Measurements from ENCODE around the gene SLC1A1.

SLC1A1 gene

DNA sequence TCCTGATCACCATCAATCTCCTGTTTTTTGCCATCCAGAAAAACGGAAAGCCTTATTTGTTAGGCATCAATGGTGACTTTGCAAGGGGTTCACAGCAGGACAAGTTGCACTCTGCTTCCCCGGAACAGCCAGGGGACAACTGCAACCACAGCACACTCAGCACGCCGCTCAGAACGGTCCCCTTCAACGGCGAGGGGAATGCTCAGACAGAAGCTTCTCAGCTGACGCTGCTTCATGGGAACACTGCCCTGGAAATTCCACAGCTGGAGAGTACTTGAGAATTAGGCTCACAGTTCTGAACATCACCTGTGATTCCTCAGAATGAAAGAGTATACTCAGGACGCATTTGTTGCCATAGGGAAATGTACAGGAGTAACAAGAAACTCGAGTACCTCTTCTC, 131.7 kb downstream of the SLC1A1 start:
- DNase-seq, result no peak

DNA sequence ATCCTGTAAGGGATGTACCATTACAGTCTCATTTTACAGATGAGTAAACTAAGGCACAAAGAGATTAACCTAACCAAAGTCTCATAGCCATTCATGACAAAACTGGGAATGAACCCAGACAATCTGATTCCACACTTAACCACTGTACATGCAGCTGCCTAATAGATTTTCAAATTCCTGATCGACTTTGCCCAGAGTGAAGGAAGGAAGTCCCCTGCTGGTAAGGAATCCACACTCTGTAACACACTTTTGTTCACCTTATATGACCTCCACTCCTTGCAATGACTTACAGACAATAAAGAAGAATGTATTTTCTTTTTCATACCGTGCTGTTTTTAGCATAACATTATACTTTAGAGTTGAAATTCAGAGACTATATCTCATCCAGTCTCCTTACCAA, 140.6 kb downstream of the SLC1A1 start:
- DNase-seq, result no peak

All from NCI-H2107 (cell line).